Measurements from ENCODE around the gene RPL27A.

Gene RPL27A

GRCh38 chr11:8702598-8702915, 20.0 kb downstream of the RPL27A start:
- no peak for DNase-seq

GRCh38 chr11:8704136-8704535, 21.5 kb downstream of the RPL27A start:
- DNase-seq = no peak

GRCh38 chr11:8705146-8705545, 22.6 kb downstream of the RPL27A start:
- no peak for DNase-seq

- DNase-seq = no peak
These were observed 24.3 kb downstream of the RPL27A start for GRCh38 chr11:8706673-8707432.

- DNase-seq = no peak
These were observed 25.1 kb downstream of the RPL27A start for GRCh38 chr11:8707541-8708191.

- DNase-seq = no peak
These were observed 26.5 kb downstream of the RPL27A start for GRCh38 chr11:8709002-8709672.

- no peak for DNase-seq
These were observed 27.2 kb downstream of the RPL27A start for GRCh38 chr11:8709777-8710176.

GRCh38 chr11:8711895-8712442, 29.4 kb downstream of the RPL27A start:
- no peak for DNase-seq

GRCh38 chr11:8712506-8712905, 29.9 kb downstream of the RPL27A start:
- no peak for DNase-seq

- no peak for DNase-seq
These were observed 31.3 kb downstream of the RPL27A start for GRCh38 chr11:8713760-8714454.

GRCh38 chr11:8714622-8715225, 32.1 kb downstream of the RPL27A start:
- no peak for DNase-seq

- DNase-seq = no peak
These were observed 32.9 kb downstream of the RPL27A start for GRCh38 chr11:8715501-8715900.

- DNase-seq = no peak
These were observed 34.9 kb downstream of the RPL27A start for GRCh38 chr11:8717544-8717875.

GRCh38 chr11:8717876-8718753, 35.5 kb downstream of the RPL27A start:
- no peak for DNase-seq

GRCh38 chr11:8719211-8719649, 36.6 kb downstream of the RPL27A start:
- no peak for DNase-seq

GRCh38 chr11:8719721-8720120, 37.1 kb downstream of the RPL27A start:
- no peak for DNase-seq

GRCh38 chr11:8720352-8720751, 37.8 kb downstream of the RPL27A start:
- no peak for DNase-seq

- DNase-seq = peak; percentile 2
These were observed 38.4 kb downstream of the RPL27A start for GRCh38 chr11:8720868-8721608.

GRCh38 chr11:8721609-8722500, 39.3 kb downstream of the RPL27A start:
- DNase-seq = no peak

GRCh38 chr11:8722809-8723208, 40.2 kb downstream of the RPL27A start:
- DNase-seq = no peak

All from NCI-H1417 treated with DMSO at 0.1 percent for 48 hours (cell line).